Ureter (tissue), 1 donor: Measurements from ENCODE around the gene ICOSLG. TPM values are rescaled to one million over a fixed set of nuclear protein-coding genes. Genes with fewer than 3 reads are reported as not detected.
"Not testable (repeated sequence)": the region's sequence is repeated elsewhere in the genome, so short reads cannot be mapped to it uniquely, and the experiment has no call there.

Experiments used
- DNase-seq: peaks from one replicate; pipeline ENCODE4 v3.0.0-alpha.2; 2020; ENCODE audit warnings: low spot score
- total RNA-seq: library from RNA; stranded (reverse); gene quantifications from one replicate; pipeline ENCODE4 v1.2.4, GENCODE V29; 2023
- donor health status: DM: yes; HTN: yes; CAD: no.

The ICOSLG gene
- total RNA-seq, 1 donor from 2014 or later = 3.0 TPM

DNA sequence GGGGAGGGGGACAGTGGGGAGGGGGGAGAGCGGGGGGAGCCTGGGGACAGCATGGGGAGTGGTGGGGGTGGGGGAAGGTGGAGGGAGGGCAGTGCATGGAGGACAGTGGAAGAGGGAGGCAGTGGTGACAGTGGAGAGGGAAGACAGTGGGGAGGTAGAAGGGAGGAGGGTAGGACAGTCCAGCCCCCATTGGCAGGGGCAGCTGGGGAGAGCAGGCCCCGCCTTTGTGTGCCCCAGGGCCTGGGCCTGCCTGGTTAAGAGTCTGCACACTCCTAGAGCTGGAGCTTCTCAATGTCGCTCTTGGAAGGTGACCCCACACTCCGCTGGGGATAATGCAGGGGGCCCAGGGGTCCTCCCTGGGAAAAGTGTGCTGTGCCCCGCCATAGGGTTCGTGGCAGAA lies 15.1 kb downstream of the ICOSLG start:
- not testable (repeated sequence) for DNase-seq

GRCh38 chr21:44223334-44223733 lies 17.4 kb downstream of the ICOSLG start:
- DNase-seq = not testable (repeated sequence)

GRCh38 chr21:44220674-44221073 lies 20.1 kb downstream of the ICOSLG start:
- not testable (repeated sequence) for DNase-seq

GRCh38 chr21:44218461-44218860 lies 22.3 kb downstream of the ICOSLG start:
- DNase-seq = not testable (repeated sequence)

DNA sequence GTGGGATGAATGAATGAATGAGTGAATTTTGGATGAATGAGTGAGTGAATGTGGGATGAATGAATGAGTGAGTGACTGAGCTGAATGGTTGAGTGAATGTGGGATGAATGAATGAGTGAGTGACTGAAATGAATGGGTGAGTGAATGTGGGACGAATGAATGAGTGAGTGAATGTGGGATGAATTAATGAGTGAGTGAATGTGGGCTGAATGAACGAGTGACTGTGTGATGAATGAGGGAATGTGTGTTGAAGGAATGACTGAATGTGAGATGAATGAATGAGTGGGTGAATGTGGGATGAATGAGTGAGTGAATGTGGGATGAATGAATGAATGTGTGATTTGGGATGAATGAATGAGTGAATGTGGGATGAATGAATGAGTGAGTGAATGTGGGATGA lies 28.8 kb downstream of the ICOSLG start:
- DNase-seq = not testable (repeated sequence)

- DNase-seq = not testable (repeated sequence)
Measured at GRCh38 chr21:44211574-44211973, 29.2 kb downstream of the ICOSLG start.

GRCh38 chr21:44207860-44208646 lies 32.7 kb downstream of the ICOSLG start:
- DNase-seq = not testable (repeated sequence)

- not testable (repeated sequence) for DNase-seq
Measured at GRCh38 chr21:44206698-44207676, 33.8 kb downstream of the ICOSLG start.

DNA sequence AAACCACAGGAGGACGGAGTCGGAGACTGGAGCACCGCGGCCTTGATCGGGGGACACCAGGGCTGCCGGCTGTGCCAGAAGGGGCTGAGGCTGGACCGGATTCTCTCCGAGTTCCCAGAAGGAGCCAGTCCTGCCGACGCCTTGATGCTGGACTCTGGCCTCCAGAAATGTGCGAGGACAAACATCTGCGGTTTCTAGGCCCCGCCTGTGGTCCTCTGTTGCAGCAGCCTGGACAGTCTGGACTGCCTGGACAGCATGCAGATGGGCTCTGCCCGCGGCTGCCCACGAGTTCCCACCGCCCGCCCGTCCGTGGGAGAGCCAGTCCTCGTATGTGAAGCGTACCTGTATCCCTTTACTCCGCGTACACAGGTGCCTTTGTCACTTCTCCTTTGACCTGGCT lies 34.6 kb downstream of the ICOSLG start:
- not testable (repeated sequence) for DNase-seq

GRCh38 chr21:44202590-44203299 lies 38.0 kb downstream of the ICOSLG start:
- DNase-seq = not testable (repeated sequence)

DNA sequence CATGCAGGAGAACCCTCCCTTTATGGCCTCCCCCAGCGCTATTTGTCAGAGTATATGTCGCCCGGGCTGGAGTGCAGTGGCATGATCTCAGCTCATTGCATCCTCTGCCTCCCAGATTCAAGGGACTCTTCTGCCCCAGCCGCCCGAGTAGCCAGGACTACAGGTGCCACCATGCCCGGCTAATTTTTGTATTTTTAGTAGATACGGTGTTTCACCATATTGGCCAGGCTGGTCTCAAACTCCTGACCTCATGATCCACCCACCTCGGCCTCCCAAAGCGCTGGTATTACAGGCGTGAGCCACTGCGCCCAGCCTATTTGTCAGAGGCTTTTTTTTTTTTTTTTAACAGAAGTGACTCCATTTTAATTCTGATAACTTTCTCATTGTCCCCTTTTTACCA lies 40.7 kb downstream of the ICOSLG start:
- DNase-seq = not testable (repeated sequence)

- no peak for DNase-seq
Measured at GRCh38 chr21:44199448-44199847, 41.3 kb downstream of the ICOSLG start.

GRCh38 chr21:44197156-44197516 lies 43.6 kb downstream of the ICOSLG start:
- DNase-seq = not testable (repeated sequence)

GRCh38 chr21:44196212-44197155 lies 44.3 kb downstream of the ICOSLG start:
- peak; percentile 67 for DNase-seq

GRCh38 chr21:44194888-44195287 lies 45.9 kb downstream of the ICOSLG start:
- not testable (repeated sequence) for DNase-seq

DNA sequence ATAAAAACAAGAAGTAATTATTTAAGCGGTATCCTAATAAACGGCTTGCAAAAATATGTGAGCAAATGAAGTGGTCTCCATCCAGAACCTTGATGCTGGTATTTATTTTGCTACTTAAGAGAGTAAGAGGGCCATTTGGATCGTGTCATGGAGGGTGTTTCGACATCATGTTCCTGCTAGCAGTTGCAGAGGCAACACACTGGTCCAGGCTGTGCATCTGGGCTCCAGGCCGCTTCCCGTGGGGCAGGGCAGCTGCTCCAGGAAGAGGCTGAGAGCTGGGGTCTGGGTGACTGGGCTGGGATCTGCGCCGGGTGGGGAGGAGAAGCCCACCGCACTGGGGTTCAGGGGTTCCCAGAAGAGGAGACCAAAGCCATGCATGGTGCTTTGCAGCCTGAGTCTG lies 46.3 kb downstream of the ICOSLG start:
- DNase-seq = not testable (repeated sequence)

DNA sequence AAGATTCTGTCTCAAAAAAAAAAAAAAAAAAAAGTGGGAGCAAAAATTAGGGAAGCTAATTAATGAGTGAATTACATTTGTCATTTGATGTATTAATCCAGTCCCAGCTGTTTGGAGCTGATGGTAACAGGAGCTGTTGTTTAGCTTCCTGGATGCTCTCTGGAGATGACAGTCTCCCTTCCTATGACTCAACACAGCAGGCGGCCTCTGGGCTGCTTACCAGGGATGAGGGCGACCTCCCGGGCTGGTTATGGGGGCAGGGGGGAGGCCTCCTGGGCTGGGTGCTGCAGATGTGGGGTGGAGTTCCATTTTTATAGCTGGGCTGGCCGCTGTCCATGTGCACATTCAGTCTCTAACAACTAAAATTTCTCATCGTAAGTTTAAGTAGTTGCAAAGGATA lies 47.6 kb downstream of the ICOSLG start:
- not testable (repeated sequence) for DNase-seq

GRCh38 chr21:44190349-44191271 lies 50.1 kb downstream of the ICOSLG start:
- DNase-seq = not testable (repeated sequence)

GRCh38 chr21:44184862-44185261 lies 55.9 kb downstream of the ICOSLG start:
- not testable (repeated sequence) for DNase-seq
